ENCODE measurements around the gene TNNT1.

The TNNT1 gene

GRCh38 chr19:55091126-55091910, 57.7 kb downstream of the TNNT1 start:
- Mint-ChIP-seq H3K27me3 (peaks cover 9 to 25% of the 10 kb centered on the region in 2 donors), H3K36me3 (ENCODE audit: insufficient read depth) (peaks cover 13% of the 10 kb centered on the region), H3K4me3 (no peak overlapping the region), H3K27ac (no peak overlapping the region), H3K9me3 (no peaks in the 10 kb centered on the region), H3K4me1 (ENCODE audit: low read depth in 2 of 2) (peaks cover 16 to 19% of the 10 kb centered on the region in 2 donors)
- DNase-seq (no peak), ATAC-seq (replicated peaks) (no peak)

GRCh38 chr19:55090564-55090963, 58.4 kb downstream of the TNNT1 start:
- H3K36me3 Mint-ChIP-seq (ENCODE audit: insufficient read depth), result peaks cover 13% of the 10 kb centered on the region
- no peaks in the 10 kb centered on the region for H3K9me3 Mint-ChIP-seq

GRCh38 chr19:55089342-55089944, 59.6 kb downstream of the TNNT1 start:
- no peak overlapping the region for H3K4me3 Mint-ChIP-seq
- no peaks in the 10 kb centered on the region for H3K9me3 Mint-ChIP-seq
- H3K36me3 Mint-ChIP-seq (ENCODE audit: insufficient read depth), result peaks cover 7% of the 10 kb centered on the region
- peaks cover 16 to 19% of the 10 kb centered on the region in 2 donors for H3K4me1 Mint-ChIP-seq (ENCODE audit: low read depth in 2 of 2)
- no peak for DNase-seq
- ATAC-seq (replicated peaks), result no peak
- H3K27ac Mint-ChIP-seq, result no peak overlapping the region
- peaks cover 9 to 41% of the 10 kb centered on the region in 2 donors for H3K27me3 Mint-ChIP-seq

More at GRCh38 chr19:55090564-55090963, 58.4 kb downstream of the TNNT1 start:
- H3K4me3 Mint-ChIP-seq, result no peak overlapping the region
- ATAC-seq (replicated peaks), result no peak
- no peak overlapping the region for H3K27ac Mint-ChIP-seq
- peaks cover 16 to 19% of the 10 kb centered on the region in 2 donors for H3K4me1 Mint-ChIP-seq (ENCODE audit: low read depth in 2 of 2)
- peaks cover 9 to 31% of the 10 kb centered on the region in 2 donors for H3K27me3 Mint-ChIP-seq
- no peak for DNase-seq

GRCh38 chr19:55088543-55089341, 60.3 kb downstream of the TNNT1 start:
- DNase-seq, result peak; percentile 76 to 82 (median 80)
- peak; percentile 64 for ATAC-seq (replicated peaks)
- no peaks in the 10 kb centered on the region for H3K9me3 Mint-ChIP-seq
- H3K4me1 Mint-ChIP-seq (ENCODE audit: low read depth in 2 of 2), result peaks cover 16 to 19% of the 10 kb centered on the region in 2 donors
- peak overlapping the region; percentile 21 to 72 for H3K4me3 Mint-ChIP-seq
- H3K36me3 Mint-ChIP-seq (ENCODE audit: insufficient read depth), result peaks cover 7% of the 10 kb centered on the region
- peaks cover 15 to 48% of the 10 kb centered on the region in 2 donors for H3K27me3 Mint-ChIP-seq
- peak overlapping the region in 1 of 2 donors; percentile 76 for H3K27ac Mint-ChIP-seq

- no peak for ATAC-seq (replicated peaks)
- no peak for DNase-seq
- H3K27ac Mint-ChIP-seq, result peak overlapping the region in 1 of 2 donors; percentile 76
These were observed 61.0 kb downstream of the TNNT1 start for GRCh38 chr19:55088021-55088451.

GRCh38 chr19:55087542-55087901, 61.5 kb downstream of the TNNT1 start:
- H3K9me3 Mint-ChIP-seq, result no peaks in the 10 kb centered on the region
- no peak for DNase-seq
- peak overlapping the region in 1 of 2 donors; percentile 72 for H3K4me3 Mint-ChIP-seq
- peaks cover 7% of the 10 kb centered on the region for H3K36me3 Mint-ChIP-seq (ENCODE audit: insufficient read depth)
- H3K4me1 Mint-ChIP-seq (ENCODE audit: low read depth in 2 of 2), result peaks cover 16 to 20% of the 10 kb centered on the region in 2 donors
- no peak overlapping the region for H3K27ac Mint-ChIP-seq
- H3K27me3 Mint-ChIP-seq, result peaks cover 23 to 60% of the 10 kb centered on the region in 2 donors
- ATAC-seq (replicated peaks), result no peak

More at GRCh38 chr19:55088021-55088451, 61.0 kb downstream of the TNNT1 start:
- H3K36me3 Mint-ChIP-seq (ENCODE audit: insufficient read depth), result peaks cover 7% of the 10 kb centered on the region
- H3K27me3 Mint-ChIP-seq, result peaks cover 18 to 55% of the 10 kb centered on the region in 2 donors
- no peaks in the 10 kb centered on the region for H3K9me3 Mint-ChIP-seq
- peaks cover 16 to 19% of the 10 kb centered on the region in 2 donors for H3K4me1 Mint-ChIP-seq (ENCODE audit: low read depth in 2 of 2)
- peak overlapping the region; percentile 21 to 72 for H3K4me3 Mint-ChIP-seq

GRCh38 chr19:55086730-55087541, 62.1 kb downstream of the TNNT1 start:
- H3K36me3 Mint-ChIP-seq (ENCODE audit: insufficient read depth), result peaks cover 9% of the 10 kb centered on the region
- peaks cover 19 to 23% of the 10 kb centered on the region in 2 donors for H3K4me1 Mint-ChIP-seq (ENCODE audit: low read depth in 2 of 2)
- DNase-seq, result no peak
- peak; percentile 53 for ATAC-seq (replicated peaks)
- H3K4me3 Mint-ChIP-seq, result peak overlapping the region in 1 of 2 donors; percentile 72
- no peaks in the 10 kb centered on the region for H3K9me3 Mint-ChIP-seq
- H3K27ac Mint-ChIP-seq, result no peak overlapping the region
- H3K27me3 Mint-ChIP-seq, result peaks cover 26 to 66% of the 10 kb centered on the region in 2 donors

GRCh38 chr19:55085923-55086715, 62.9 kb downstream of the TNNT1 start:
- no peak for ATAC-seq (replicated peaks)
- H3K4me3 Mint-ChIP-seq, result no peak overlapping the region

GRCh38 chr19:55084416-55084815, 64.6 kb downstream of the TNNT1 start:
- ATAC-seq (replicated peaks) (no peak), DNase-seq (no peak)
- Mint-ChIP-seq H3K9me3 (no peaks in the 10 kb centered on the region), H3K4me3 (no peak overlapping the region), H3K27ac (no peak overlapping the region), H3K27me3 (peaks cover 26 to 82% of the 10 kb centered on the region in 2 donors), H3K4me1 (ENCODE audit: low read depth in 2 of 2) (peaks cover 24 to 34% of the 10 kb centered on the region in 2 donors), H3K36me3 (ENCODE audit: insufficient read depth) (peaks cover 14% of the 10 kb centered on the region)

More at GRCh38 chr19:55085923-55086715, 62.9 kb downstream of the TNNT1 start:
- Mint-ChIP-seq H3K36me3 (ENCODE audit: insufficient read depth) (peaks cover 14% of the 10 kb centered on the region), H3K4me1 (ENCODE audit: low read depth in 2 of 2) (peaks cover 19 to 23% of the 10 kb centered on the region in 2 donors), H3K9me3 (no peaks in the 10 kb centered on the region), H3K27me3 (peaks cover 26 to 67% of the 10 kb centered on the region in 2 donors), H3K27ac (no peak overlapping the region)
- no peak for DNase-seq

GRCh38 chr19:55083004-55083850, 65.8 kb downstream of the TNNT1 start:
- Mint-ChIP-seq H3K9me3 (no peaks in the 10 kb centered on the region), H3K27me3 (peaks cover 21 to 79% of the 10 kb centered on the region in 2 donors), H3K4me1 (ENCODE audit: low read depth in 2 of 2) (peaks cover 20 to 30% of the 10 kb centered on the region in 2 donors), H3K36me3 (ENCODE audit: insufficient read depth) (peaks cover 14% of the 10 kb centered on the region), H3K4me3 (peak overlapping the region; percentile 74 to 84), H3K27ac (no peak overlapping the region)
- ATAC-seq (replicated peaks), result no peak
- no peak for DNase-seq
